Activated naive CD8-positive, alpha-beta T cell treated with anti-CD3 and anti-CD28 coated beads for 36 hours (primary cell): ENCODE data around the gene GALNT2. TPM values are rescaled to one million over a fixed set of nuclear protein-coding genes. Genes with fewer than 3 reads are reported as not detected.

ENCODE experiments used
- DNase-seq: peaks from one replicate; pipeline ENCODE4 v3.0.0; 2021
- H3K27ac Mint-ChIP-seq: one replicate; pipeline ENCODE4 v1.8.0; 2022; ENCODE audit warnings: mild to moderate bottlenecking, moderate library complexity, mixed read lengths
- H3K27me3 Mint-ChIP-seq: one replicate; pipeline ENCODE4 v1.8.0; 2022; ENCODE audit warnings: mild to moderate bottlenecking, mixed read lengths
- H3K36me3 Mint-ChIP-seq: one replicate; pipeline ENCODE4 v1.8.0; 2021; ENCODE audit warnings: mild to moderate bottlenecking, mixed read lengths
- H3K4me1 Mint-ChIP-seq: one replicate; pipeline ENCODE4 v1.8.0; 2021; ENCODE audit warnings: mixed read lengths
- H3K4me3 Mint-ChIP-seq: one replicate; pipeline ENCODE4 v1.8.0; 2022; ENCODE audit warnings: mild to moderate bottlenecking, moderate library complexity, mixed read lengths
- H3K9me3 Mint-ChIP-seq: one replicate; pipeline ENCODE4 v1.8.0; 2022; ENCODE audit warnings: mixed read lengths
- total RNA-seq, 2 experiments: library from RNA; stranded (reverse); gene quantifications; one replicate each; pipeline ENCODE4 v1.2.3, GENCODE V29; 2021

Gene GALNT2
- total RNA-seq, 2 experiments from 2014 or later, result 46.5 to 48.2 TPM

DNA sequence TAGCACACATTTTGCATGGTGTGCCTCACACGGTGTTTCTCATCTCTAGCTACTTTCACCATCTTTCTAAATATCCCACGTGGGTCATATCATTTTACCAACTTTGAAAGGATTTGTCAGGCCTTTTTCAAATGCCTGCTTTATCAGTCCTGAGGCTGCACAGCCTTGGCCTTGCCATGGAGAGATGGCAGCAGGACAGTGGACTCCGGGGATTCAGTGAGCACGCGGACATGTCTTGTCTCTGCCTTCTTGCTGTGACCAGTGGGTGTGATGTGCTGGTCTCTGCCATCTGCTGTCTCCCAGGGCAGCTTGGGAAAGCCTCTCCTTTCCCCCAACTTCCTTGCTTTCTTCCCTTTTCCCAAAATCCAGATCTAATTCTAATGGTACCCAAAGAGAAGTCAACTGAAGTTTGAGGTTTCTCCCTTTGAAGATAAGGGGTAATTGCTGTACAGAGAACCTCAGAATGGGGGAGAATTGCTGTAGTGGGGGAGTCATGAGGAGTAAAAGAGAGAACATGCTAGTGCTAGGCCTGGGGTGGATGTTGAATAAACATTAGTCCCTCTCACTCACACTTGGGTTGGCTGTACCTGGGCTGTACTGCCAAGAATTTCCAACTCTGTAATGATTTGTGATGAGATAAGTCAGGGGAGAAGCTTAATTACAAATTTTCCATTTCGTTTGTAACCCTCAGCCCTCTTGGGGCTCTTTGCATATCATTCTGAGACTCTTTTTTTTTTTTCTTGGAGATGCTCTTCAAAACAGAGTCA is 99.5 kb downstream of the GALNT2 start:
- Mint-ChIP-seq H3K4me3 (no peak overlapping the region), H3K27me3 (no peaks in the 10 kb centered on the region), H3K27ac (peak overlapping the region; percentile 7), H3K9me3 (no peaks in the 10 kb centered on the region), H3K4me1 (peaks cover 43% of the 10 kb centered on the region), H3K36me3 (no peaks in the 10 kb centered on the region)
- DNase-seq, result no peak

DNA sequence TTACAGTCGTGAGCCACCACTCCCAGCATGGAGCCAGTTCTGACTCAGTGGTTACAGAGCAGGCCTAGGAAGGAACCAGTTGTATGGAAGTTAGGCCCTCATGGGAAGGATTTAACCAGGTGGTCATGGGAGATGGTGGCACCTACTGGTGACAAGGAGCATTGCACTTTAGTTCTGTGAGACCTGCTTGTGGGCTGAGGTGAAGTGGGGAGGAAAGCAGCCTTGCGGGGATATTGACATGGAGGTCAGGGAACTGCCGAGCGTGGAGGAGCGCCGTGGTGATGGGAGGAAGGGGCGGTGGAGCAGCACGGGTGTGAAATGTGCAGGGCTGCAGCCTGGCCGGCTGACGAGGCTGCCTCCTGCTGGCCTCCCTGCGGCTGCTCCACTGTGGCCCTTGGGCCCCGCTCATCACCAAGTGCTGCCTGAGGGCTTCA is 100.4 kb downstream of the GALNT2 start:
- Mint-ChIP-seq H3K27me3 (no peaks in the 10 kb centered on the region), H3K36me3 (no peaks in the 10 kb centered on the region), H3K4me1 (peaks cover 41% of the 10 kb centered on the region), H3K27ac (peak overlapping the region; percentile 12), H3K4me3 (no peak overlapping the region), H3K9me3 (no peaks in the 10 kb centered on the region)
- DNase-seq, result peak; percentile 23

DNA sequence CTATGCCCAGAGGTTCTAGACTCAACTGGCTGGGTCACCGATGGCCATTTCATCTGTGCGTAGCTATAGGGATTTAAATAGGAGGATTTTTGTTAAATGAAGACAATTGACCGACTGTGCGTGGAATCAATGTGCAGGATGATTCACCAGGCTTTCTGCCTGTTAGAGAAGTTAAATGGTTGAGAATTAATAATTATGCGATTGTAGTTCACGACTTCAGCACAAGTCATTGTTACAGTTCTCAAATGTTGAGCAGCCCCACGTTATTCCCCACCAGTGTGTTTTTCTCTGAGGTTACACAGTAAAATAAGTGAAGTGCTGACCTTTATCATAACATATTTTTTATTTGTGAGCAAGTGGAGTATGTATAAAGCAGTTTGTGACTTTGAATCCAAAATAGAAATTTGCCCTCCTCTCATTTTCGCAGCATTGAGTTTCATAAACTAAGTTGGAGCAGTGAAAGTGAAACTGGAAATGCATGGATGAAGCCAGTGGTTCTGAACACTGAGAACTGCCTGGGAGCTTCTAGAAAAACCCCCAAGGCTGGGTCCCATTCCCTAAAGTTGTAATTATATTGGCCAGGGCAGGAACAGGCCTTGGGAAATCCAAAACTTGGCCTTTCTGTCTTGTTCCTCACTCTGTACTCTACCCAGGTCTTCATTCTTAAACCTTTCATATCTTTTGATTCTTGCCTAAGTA is 102.6 kb downstream of the GALNT2 start:
- Mint-ChIP-seq H3K27me3 (no peaks in the 10 kb centered on the region), H3K4me1 (peaks cover 49% of the 10 kb centered on the region), H3K9me3 (no peaks in the 10 kb centered on the region), H3K4me3 (no peak overlapping the region), H3K27ac (peak overlapping the region; percentile 34), H3K36me3 (no peaks in the 10 kb centered on the region)
- no peak for DNase-seq

DNA sequence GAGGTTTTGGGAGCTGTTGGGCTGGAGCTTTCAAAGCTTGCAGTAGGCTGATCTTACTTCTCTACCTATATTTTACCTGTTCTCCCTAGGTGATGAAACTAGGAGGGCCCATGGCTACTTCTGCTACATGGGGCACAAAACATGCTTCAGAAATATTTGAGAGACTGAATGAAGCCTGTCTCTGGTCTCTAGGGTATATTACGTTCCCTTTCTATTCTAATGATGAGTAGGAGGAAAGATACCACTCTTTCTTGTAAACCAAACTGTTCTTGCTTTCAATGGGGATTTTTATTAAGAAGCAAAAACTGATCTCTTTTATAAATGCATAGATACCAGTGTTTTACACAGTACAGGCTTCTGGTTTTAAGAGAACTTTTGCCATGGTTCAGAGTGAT is 103.1 kb downstream of the GALNT2 start:
- Mint-ChIP-seq H3K4me1 (peaks cover 53% of the 10 kb centered on the region), H3K4me3 (no peak overlapping the region)
- no peak for DNase-seq

DNA sequence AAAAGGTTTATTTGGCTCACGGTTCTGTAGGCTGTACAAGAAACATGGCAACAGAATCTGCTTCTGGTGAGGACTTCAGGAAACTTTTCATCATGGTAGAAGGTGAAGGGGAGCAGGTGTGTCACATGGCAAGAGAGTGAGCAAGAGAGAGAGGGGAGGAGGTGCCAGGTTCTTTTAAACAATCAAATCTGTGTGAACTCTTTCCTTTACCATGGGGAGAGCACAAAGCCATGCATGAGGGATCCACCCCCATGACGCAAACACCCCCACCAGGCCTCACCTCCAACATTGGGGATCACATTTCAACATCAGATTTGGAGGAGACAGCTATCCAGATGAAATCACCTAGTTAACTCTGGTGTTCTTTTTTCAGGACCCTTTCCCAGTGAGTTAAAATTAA is 103.6 kb downstream of the GALNT2 start:
- Mint-ChIP-seq H3K27me3 (no peaks in the 10 kb centered on the region), H3K4me3 (no peak overlapping the region), H3K4me1 (peaks cover 54% of the 10 kb centered on the region), H3K27ac (peak overlapping the region; percentile 34), H3K9me3 (no peaks in the 10 kb centered on the region), H3K36me3 (no peaks in the 10 kb centered on the region)
- no peak for DNase-seq

More for the DNA sequence above, 103.1 kb downstream of the GALNT2 start:
- H3K27ac Mint-ChIP-seq, result peak overlapping the region; percentile 34
- no peaks in the 10 kb centered on the region for H3K27me3 Mint-ChIP-seq
- no peaks in the 10 kb centered on the region for H3K9me3 Mint-ChIP-seq
- no peaks in the 10 kb centered on the region for H3K36me3 Mint-ChIP-seq

DNA sequence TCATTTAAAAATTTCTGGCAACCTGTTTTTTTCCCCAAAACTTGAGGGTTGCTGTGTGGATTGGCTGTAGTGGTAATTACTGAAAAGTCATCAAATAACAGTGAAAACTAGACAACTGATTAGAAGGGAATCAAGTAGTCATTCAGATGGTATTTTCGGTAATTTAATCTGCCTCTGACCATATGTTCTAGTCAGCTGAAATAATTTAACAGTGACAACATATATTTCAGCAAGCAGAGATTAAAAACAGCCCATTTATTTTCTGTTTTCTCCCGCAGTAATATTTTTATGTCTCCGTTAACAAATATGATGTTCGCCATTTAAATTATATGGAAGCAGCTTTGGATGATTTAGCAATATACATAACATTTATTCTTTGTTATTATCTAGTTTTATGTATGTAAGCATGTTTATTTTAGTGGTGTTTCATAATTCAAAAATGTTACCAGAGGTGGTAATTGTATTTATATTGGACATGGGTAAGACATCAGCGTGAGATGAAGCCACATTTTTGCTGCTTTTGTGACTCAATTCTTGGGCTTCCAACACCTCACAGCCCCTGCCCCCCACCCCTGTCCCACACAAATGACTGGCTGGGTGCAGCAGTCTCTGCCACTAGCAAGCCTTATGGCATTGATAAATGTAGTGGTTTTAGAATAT is 104.4 kb downstream of the GALNT2 start:
- DNase-seq, result no peak
- Mint-ChIP-seq H3K4me1 (peaks cover 59% of the 10 kb centered on the region), H3K27ac (no peak overlapping the region), H3K27me3 (no peaks in the 10 kb centered on the region), H3K9me3 (no peaks in the 10 kb centered on the region), H3K4me3 (no peak overlapping the region), H3K36me3 (peaks cover 2% of the 10 kb centered on the region)

DNA sequence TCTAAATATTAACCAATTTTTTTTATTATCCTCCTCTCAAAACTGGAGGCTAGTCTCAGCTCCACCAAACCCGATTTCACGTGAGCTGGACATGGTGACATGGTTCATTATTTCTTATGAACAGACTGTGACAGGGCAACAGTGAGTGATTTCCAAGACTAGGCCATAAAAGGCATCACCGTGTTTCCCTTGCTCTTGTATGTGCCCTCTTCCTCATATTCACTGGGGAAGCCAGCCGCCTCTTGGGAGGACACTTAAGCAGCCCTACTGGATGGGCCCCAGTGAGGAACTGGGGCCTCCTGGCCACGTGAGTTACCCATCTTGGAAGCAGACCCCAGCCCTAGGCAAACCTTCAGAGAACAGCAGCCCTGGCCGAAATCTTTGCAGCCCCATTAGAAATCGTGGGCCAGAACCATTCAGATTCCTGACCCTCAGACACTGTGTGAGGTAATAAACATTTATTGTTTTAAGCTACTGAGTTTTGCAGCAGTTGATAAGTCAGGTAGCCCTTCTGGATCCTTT is 105.0 kb downstream of the GALNT2 start:
- H3K27ac Mint-ChIP-seq, result no peak overlapping the region
- H3K4me3 Mint-ChIP-seq, result no peak overlapping the region

DNA sequence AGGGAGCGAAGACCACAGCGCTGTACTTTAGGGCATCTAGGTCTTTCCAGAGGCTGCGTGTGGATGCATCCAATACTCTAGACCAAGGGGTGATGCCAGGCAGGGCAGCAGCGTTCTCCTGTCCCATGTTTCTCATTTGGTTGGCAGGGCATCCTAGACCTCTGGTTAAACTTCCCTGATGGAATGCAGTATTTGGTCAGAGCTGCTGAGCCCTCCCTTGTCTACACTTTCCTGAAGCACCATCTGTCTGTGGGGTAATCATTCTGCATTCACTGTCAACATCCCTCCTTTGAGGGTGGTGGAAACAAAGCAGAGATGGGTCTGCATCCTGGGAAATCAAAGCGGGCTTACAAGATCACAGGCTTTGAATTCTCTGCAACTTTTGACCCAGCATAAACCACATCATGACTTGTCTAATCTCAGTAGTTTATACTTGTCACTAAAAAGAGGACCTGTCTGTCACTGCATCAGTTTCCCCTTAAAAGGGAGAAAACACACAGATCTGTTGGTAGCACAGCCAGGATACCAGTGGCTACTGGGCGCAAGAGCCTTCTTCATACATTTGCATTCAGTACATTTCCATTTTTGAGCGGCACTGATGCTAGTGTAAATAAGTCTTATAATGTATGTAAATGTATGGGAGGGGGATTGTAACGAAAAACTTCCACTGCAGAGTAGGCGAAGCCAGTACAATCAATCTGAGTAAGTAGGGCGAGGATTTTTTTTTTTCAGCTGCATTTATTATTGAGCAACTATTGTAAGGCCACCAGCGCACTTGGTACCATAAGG is 106.3 kb downstream of the GALNT2 start:
- Mint-ChIP-seq H3K9me3 (no peaks in the 10 kb centered on the region), H3K4me1 (peaks cover 61% of the 10 kb centered on the region), H3K4me3 (no peak overlapping the region), H3K27ac (no peak overlapping the region), H3K36me3 (peaks cover 8% of the 10 kb centered on the region), H3K27me3 (no peaks in the 10 kb centered on the region)
- no peak for DNase-seq

More for the DNA sequence above, 105.0 kb downstream of the GALNT2 start:
- H3K36me3 Mint-ChIP-seq, result peaks cover 2% of the 10 kb centered on the region
- H3K4me1 Mint-ChIP-seq, result peaks cover 59% of the 10 kb centered on the region
- no peaks in the 10 kb centered on the region for H3K9me3 Mint-ChIP-seq
- no peak for DNase-seq
- no peaks in the 10 kb centered on the region for H3K27me3 Mint-ChIP-seq

DNA sequence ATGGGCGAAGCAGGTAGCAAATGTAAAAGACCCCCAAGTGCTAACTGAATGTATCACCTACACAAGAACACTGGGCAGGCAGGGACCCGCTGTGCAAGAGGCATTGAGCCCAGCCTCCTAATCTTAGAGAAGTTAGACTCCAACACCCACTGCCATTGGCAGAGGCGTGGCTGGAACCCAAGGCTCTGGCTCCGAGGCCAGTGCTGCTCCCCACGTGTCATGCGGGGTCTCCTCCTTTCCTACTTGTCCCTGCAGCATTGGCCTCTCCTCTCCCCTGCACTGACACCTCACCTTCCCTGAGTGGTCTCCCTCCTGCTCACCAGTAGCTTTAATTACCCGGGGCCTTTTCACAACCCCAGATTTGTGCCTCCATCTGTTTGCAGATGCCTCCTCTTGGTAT is 107.0 kb downstream of the GALNT2 start:
- no peaks in the 10 kb centered on the region for H3K9me3 Mint-ChIP-seq
- peaks cover 58% of the 10 kb centered on the region for H3K4me1 Mint-ChIP-seq
- no peaks in the 10 kb centered on the region for H3K27me3 Mint-ChIP-seq
- no peak overlapping the region for H3K27ac Mint-ChIP-seq
- no peak for DNase-seq
- no peak overlapping the region for H3K4me3 Mint-ChIP-seq
- H3K36me3 Mint-ChIP-seq, result peaks cover 8% of the 10 kb centered on the region

DNA sequence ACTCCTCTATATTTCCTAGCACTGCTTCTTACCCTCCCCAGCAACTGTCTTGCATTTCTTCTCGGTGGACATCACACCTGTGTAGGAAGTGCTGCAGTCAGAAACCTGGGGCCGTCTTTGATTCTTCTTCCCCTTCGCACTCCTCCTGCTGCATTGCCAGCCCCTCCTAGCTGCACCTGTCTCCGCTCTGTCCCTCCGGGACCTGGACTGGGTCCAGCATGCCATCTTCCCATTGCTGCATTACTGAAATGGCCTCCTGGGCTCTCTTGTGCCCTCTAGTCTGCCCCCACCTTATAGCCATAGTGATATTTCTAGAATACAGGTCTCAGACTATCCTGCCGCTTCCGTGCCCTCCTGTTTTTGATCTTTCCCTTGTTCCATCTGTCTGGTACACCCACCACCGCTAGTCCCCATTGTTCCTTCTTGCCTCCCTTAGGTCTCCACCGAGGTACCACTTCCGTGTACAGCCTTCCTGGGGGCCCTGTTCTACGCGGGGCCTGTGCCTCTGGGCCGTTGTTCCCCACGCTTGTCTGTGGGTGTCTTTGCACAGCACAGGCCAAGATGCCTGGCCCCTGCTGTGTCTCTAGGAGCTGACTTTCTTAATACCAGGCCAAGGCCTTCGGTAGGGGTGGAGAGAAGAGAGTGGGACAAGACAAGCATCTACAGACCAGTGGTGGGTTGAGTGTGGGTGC is 107.6 kb downstream of the GALNT2 start:
- no peak overlapping the region for H3K27ac Mint-ChIP-seq
- no peaks in the 10 kb centered on the region for H3K9me3 Mint-ChIP-seq

DNA sequence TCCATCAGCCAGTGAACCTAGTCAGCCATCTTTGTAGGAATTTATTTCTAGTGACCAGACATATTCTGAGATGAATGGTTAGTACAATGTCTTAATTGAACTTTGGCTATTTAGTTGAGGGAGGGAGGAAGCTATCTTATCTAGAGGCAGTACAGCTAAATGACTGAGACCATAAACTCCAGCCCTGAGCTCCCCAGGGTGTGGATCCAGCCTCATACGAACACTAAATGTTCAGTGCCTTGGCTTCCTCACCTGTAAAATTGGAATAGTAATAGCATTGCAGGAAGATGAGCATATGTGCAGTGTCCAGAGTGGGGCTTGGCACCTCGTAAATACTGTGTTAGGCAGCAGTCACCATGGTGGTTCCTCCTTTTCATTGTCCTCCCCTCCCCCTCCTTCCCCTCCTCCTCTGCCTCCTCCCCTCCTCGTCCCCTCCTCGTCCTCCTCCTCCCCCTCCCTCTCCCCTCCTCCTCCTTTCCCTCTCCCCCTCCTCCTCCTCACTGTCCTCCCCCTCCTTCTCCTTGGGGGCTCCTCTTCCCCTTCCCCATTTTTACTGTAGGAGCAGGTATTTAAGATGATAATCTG is 108.2 kb downstream of the GALNT2 start:
- Mint-ChIP-seq H3K27me3 (no peaks in the 10 kb centered on the region), H3K4me3 (no peak overlapping the region), H3K4me1 (peaks cover 46% of the 10 kb centered on the region), H3K36me3 (peaks cover 19% of the 10 kb centered on the region), H3K9me3 (no peaks in the 10 kb centered on the region), H3K27ac (no peak overlapping the region)
- DNase-seq, result no peak

More for the DNA sequence above, 107.6 kb downstream of the GALNT2 start:
- H3K4me1 Mint-ChIP-seq, result peaks cover 52% of the 10 kb centered on the region
- H3K4me3 Mint-ChIP-seq, result no peak overlapping the region
- H3K36me3 Mint-ChIP-seq, result peaks cover 14% of the 10 kb centered on the region
- no peaks in the 10 kb centered on the region for H3K27me3 Mint-ChIP-seq
- no peak for DNase-seq

DNA sequence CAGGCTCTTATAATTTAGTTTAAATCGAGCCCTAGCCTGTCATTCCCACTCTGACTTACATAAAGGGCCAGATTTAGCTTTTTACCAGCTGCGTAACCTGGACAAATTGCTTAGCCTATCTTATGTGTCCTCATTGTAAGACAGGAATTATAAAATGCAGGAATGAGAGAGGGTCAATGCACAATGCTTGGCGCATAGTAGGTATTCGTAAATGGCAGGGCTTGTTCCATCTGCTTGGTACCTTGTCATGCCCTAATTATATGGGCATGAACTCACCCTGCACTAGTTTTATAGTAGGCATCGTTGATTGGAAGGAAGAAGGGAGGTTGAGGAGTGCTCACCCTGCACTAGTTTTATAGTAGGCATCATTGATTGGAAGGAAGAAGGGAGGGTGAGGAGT is 108.8 kb downstream of the GALNT2 start:
- Mint-ChIP-seq H3K27ac (no peak overlapping the region), H3K27me3 (no peaks in the 10 kb centered on the region), H3K36me3 (peaks cover 23% of the 10 kb centered on the region), H3K9me3 (no peaks in the 10 kb centered on the region), H3K4me3 (peak overlapping the region; percentile 3), H3K4me1 (peaks cover 41% of the 10 kb centered on the region)
- no peak for DNase-seq

DNA sequence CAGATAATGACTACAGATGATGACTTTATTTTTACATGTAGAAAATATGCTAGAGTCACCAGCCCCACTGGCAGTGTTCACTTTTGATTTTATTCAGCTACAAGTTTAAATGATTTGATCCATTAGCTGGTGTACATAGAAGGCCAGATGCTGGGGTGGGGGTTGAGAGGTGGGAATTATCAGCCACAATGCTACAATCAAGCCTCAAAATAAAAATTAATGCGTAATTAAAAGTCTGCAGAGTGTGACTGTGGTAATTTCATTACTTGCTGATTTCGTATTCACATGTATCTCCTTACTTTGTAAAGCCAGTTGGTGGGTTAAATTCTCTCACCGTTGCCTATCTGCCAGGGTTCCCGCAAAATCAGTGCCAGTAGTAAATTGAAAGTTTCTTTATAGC is 109.3 kb downstream of the GALNT2 start:
- no peak overlapping the region for H3K4me3 Mint-ChIP-seq

More for the DNA sequence above, 109.3 kb downstream of the GALNT2 start:
- Mint-ChIP-seq H3K36me3 (peaks cover 28% of the 10 kb centered on the region), H3K4me1 (peaks cover 41% of the 10 kb centered on the region), H3K27me3 (no peaks in the 10 kb centered on the region), H3K27ac (peak overlapping the region; percentile 68), H3K9me3 (no peaks in the 10 kb centered on the region)
- no peak for DNase-seq
